Embryonic facial prominence (tissue), 1 donor: Measurements from ENCODE around the gene OR13D1.
"Not testable (repeated sequence)": the region's sequence is repeated elsewhere in the genome, so short reads cannot be mapped to it uniquely, and the experiment has no call there.

Source experiments
- DNase-seq: peaks from one replicate; pipeline ENCODE4 v3.0.0-alpha.2; 2016; ENCODE audit errors: extremely low spot score

OR13D1 gene

GRCh38 chr9:104694218-104694617 lies at the start of gene OR13D1:
Gene OR13D1 (plus strand): TSS chr9:104694518. CDS start chr9:104694518, 0 bp downstream.
- DNase-seq: no peak

GRCh38 chr9:104658496-104659195 lies 35.7 kb upstream of the OR13D1 start:
- DNase-seq: no peak

GRCh38 chr9:104675611-104676010 lies 18.7 kb upstream of the OR13D1 start:
- no peak for DNase-seq

GRCh38 chr9:104682642-104683041 lies 11.7 kb upstream of the OR13D1 start:
- DNase-seq: peak; percentile 34

- DNase-seq: no peak
These were observed 8.2 kb upstream of the OR13D1 start for GRCh38 chr9:104686081-104686480.

- DNase-seq: no peak
These were observed 6.0 kb downstream of the OR13D1 start for GRCh38 chr9:104700306-104700705.

GRCh38 chr9:104708737-104709136 lies 14.4 kb downstream of the OR13D1 start:
- DNase-seq: not testable (repeated sequence)

GRCh38 chr9:104711604-104712003 lies 17.3 kb downstream of the OR13D1 start:
- DNase-seq: no peak

GRCh38 chr9:104725014-104725413 lies 30.7 kb downstream of the OR13D1 start:
- DNase-seq: no peak

- no peak for DNase-seq
These were observed 44.1 kb downstream of the OR13D1 start for GRCh38 chr9:104738452-104738851.

- DNase-seq: no peak
These were observed 46.3 kb downstream of the OR13D1 start for GRCh38 chr9:104740621-104741020.

- DNase-seq: peak; percentile 43
These were observed 49.2 kb downstream of the OR13D1 start for GRCh38 chr9:104743376-104743985.
